ENCODE data around the gene YOD1.

DNA sequence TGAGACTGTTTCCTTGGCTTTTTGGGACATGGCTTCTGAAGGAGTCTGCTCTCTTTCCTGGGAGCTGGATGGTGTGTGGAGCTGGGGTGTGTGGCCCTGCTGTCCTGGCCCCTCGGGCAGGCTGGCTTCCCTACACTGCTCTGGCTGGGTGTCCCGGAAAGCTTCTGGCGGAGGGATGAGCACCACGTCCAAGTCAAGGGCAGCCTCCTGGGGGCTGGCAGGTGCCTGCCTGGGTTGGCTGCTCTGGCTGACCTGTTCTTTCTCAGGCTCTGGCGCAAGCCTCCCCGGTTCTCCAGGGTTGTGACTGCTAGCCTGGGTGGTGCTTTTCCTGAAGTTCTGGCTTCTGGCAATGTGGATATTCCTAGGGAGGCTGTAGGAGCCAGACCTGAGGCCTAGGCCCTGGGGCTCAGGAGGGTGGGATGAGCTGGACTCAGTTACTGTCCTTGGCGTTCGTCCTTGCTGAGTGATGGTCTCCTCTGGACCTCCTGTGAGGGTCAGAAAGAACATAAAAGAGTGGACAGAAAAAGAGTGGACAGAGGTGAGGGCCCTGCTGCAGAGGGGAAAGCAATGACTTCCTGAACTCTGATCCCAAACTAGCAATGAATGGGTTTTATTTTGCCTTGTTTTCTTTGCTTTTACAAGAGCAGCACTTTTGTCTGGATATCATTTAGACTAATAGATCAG lies 27.9 kb downstream of the YOD1 start:
- TF ChIP-seq, protein P1, sequence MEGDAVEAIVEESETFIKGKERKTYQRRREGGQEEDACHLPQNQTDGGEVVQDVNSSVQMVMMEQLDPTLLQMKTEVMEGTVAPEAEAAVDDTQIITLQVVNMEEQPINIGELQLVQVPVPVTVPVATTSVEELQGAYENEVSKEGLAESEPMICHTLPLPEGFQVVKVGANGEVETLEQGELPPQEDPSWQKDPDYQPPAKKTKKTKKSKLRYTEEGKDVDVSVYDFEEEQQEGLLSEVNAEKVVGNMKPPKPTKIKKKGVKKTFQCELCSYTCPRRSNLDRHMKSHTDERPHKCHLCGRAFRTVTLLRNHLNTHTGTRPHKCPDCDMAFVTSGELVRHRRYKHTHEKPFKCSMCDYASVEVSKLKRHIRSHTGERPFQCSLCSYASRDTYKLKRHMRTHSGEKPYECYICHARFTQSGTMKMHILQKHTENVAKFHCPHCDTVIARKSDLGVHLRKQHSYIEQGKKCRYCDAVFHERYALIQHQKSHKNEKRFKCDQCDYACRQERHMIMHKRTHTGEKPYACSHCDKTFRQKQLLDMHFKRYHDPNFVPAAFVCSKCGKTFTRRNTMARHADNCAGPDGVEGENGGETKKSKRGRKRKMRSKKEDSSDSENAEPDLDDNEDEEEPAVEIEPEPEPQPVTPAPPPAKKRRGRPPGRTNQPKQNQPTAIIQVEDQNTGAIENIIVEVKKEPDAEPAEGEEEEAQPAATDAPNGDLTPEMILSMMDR (IDR thresholded peaks at IDR 0.05): no peak
- no peak for TF ChIP-seq POLR2A (IDR thresholded peaks at IDR 0.05)

Measured in esophagus squamous epithelium (tissue), 4 donors.